Activated CD4-positive, alpha-beta T cell treated with anti-CD3 and anti-CD28 coated beads, Interleukin-2, amount 10 ng/mL, durations not matched to agents 7 days and 5 days (primary cell): ENCODE data around the gene DPYSL5. TPM values are rescaled to one million over a fixed set of nuclear protein-coding genes. Genes with fewer than 3 reads are reported as not detected.
A peak's percentile ranks its signal among the peaks of the same experiment; 100 is the strongest.

ENCODE experiments used
- CTCF ChIA-PET: fragments of 350-600 bp; sonication (Branson Sonifier 250); formaldehyde crosslinking; loops from one replicate; lab custom pipeline; 2021; ENCODE audit warnings: antibody characterized with exemption; lab: Charles Lee
- POLR2A ChIA-PET: fragments of 350-600 bp; sonication (Branson Sonifier 250); formaldehyde crosslinking; loops from one replicate; lab custom pipeline; 2021; ENCODE audit warnings: antibody characterized with exemption; lab: Charles Lee
- DNase-seq: peaks from one replicate; pipeline ENCODE4 v3.0.0-alpha.2; 2020
- H3K27ac Mint-ChIP-seq: one replicate; pipeline ENCODE4 v1.8.0; 2021; ENCODE audit warnings: mild to moderate bottlenecking, moderate library complexity, mixed read lengths
- H3K27me3 Mint-ChIP-seq: one replicate; pipeline ENCODE4 v1.8.0; 2021; ENCODE audit warnings: mixed read lengths
- H3K36me3 Mint-ChIP-seq: one replicate; pipeline ENCODE4 v1.8.0; 2021; ENCODE audit warnings: low read depth, mixed read lengths
- H3K4me1 Mint-ChIP-seq: one replicate; pipeline ENCODE4 v1.8.0; 2021; ENCODE audit warnings: mixed read lengths
- H3K4me3 Mint-ChIP-seq: one replicate; pipeline ENCODE4 v1.8.0; 2021; ENCODE audit warnings: mild to moderate bottlenecking, moderate library complexity, mixed read lengths
- H3K9me3 Mint-ChIP-seq: one replicate; pipeline ENCODE4 v1.8.0; 2021; ENCODE audit warnings: mixed read lengths
- total RNA-seq, 2 experiments: library from RNA; stranded (reverse); gene quantifications; one replicate each; pipeline ENCODE4 v1.2.3, GENCODE V29; 2021

Gene DPYSL5
- total RNA-seq, 2 experiments from 2014 or later = not detected

DNA sequence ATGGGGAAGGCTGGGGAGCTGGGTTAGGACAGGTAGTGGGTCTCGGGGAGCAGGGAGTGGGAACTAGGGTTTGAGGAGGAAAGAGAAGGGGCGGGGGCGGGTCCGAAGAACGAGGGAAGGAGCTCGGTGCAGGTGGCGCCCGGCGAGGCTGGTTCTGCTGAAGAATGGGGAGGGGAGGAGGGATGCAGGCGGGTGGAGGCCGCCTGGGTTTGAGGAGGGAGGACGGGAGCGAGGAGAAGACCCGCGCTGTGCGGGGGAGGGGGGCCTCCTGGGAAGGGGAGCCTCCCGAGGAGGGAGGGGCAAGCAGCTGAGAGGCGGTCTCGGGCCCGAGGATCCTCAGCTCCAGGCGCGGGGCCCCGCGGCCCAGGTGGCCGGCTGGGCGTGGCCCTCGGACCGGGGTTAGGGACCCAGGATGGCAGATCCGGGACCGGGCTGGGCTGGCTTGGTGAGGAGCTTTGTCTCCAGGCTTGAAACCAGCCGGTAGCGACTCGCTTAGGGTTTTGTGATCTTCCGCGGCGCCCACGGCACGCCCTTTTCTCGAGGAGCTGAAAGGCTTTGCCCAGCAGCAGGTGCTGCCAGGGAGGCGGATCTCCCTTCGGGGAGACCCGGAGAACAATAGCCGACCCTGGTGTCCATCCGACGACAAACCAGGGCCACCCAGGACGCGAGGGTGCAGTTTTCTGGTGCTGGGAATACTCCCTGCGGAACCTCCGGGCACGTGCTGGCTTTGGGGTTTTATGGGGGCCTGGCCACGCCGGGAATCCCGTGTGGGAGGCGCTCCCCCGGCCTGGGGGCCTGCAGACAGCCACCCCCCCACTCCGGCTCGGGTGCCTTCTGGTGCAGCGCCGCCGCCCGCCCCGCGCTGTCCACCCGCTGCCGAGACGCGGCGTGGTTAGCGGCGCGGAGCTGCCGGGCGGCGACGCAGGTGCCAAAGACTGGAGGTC lies 1.4 kb downstream of the DPYSL5 start:
- Mint-ChIP-seq H3K4me3 (peak overlapping the region; percentile 40), H3K4me1 (peaks cover 12% of the 10 kb centered on the region), H3K36me3 (no peaks in the 10 kb centered on the region), H3K27ac (no peak overlapping the region), H3K9me3 (no peaks in the 10 kb centered on the region), H3K27me3 (peaks cover 64% of the 10 kb centered on the region)
- ChIA-PET CTCF (interaction anchor here (0.6 to 1.1 kb wide), 4 partner anchors 39 to 833 kb away, joined by 3 read pairs; partner anchors contain the start of gene SLC30A3), POLR2A (no interaction called here)
- DNase-seq = no peak

- no peak for DNase-seq
- Mint-ChIP-seq H3K36me3 (no peaks in the 10 kb centered on the region), H3K4me1 (peaks cover 12% of the 10 kb centered on the region), H3K27ac (no peak overlapping the region), H3K4me3 (peak overlapping the region; percentile 16), H3K27me3 (peaks cover 61% of the 10 kb centered on the region), H3K9me3 (no peaks in the 10 kb centered on the region)
- ChIA-PET CTCF (interaction anchor here (0.6 kb wide), 1 partner anchor 833 kb away, joined by 3 read pairs; no protein-coding TSS in a partner anchor), POLR2A (no interaction called here)
These were observed 2.1 kb downstream of the DPYSL5 start for GRCh38 chr2:26850000-26850431.

GRCh38 chr2:26850505-26850904 lies 2.6 kb downstream of the DPYSL5 start:
- no peak overlapping the region for H3K27ac Mint-ChIP-seq
- H3K27me3 Mint-ChIP-seq = peaks cover 61% of the 10 kb centered on the region
- ChIA-PET CTCF (no interaction called here), POLR2A (no interaction called here)
- no peaks in the 10 kb centered on the region for H3K36me3 Mint-ChIP-seq
- H3K4me1 Mint-ChIP-seq = peaks cover 12% of the 10 kb centered on the region
- no peak for DNase-seq
- no peak overlapping the region for H3K4me3 Mint-ChIP-seq
- no peaks in the 10 kb centered on the region for H3K9me3 Mint-ChIP-seq

DNA sequence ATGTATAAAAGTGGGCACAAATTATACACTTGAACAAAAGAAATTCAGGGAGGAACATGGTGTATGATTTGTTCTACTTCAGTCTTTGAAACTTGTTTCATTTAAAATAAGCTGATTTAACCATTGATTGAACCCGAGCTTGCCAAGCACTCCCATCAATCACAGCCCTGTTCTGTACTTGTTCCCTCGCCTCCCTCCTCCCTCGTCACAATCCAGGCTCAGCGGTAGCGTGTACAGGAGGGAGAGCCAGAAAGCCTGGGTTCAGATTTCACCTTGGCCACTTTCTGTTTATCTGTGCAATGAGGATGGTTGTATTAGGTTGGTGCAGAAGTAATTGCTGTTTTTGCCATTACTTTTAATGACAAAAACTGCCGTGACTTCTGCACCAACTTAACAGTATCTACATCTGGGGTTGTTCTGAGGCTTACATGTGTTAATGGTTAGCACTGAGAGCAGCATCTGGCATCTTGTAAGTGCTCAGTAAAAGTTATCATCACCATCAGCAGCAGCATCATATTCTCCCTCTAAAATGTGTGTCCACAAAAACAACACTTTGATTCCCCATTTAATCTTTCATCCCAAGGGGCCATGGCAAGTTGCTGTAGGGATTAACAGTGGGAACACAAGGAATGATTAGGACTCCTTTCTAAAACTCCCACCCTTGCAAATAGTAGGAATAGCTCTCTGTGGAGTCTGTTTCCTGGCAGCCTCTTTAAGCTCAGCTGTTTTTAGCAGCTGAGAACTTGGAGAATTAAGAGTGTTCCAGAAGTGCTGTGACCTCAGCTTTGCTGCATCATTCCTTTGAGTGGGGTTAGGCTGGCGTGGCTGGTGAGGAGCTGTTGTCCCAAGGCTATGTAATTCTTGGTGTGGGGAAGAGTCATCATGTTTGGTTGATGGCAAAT lies 4.7 kb downstream of the DPYSL5 start:
- no peak overlapping the region for H3K4me3 Mint-ChIP-seq
- H3K27ac Mint-ChIP-seq = no peak overlapping the region
- CTCF ChIA-PET = no interaction called here
- H3K9me3 Mint-ChIP-seq = no peaks in the 10 kb centered on the region
- POLR2A ChIA-PET = no interaction called here
- H3K36me3 Mint-ChIP-seq = no peaks in the 10 kb centered on the region
- H3K4me1 Mint-ChIP-seq = peaks cover 4% of the 10 kb centered on the region
- H3K27me3 Mint-ChIP-seq = peaks cover 52% of the 10 kb centered on the region
- no peak for DNase-seq

- H3K36me3 Mint-ChIP-seq = no peaks in the 10 kb centered on the region
- no peak for DNase-seq
- no peaks in the 10 kb centered on the region for H3K9me3 Mint-ChIP-seq
- ChIA-PET CTCF (no interaction called here), POLR2A (no interaction called here)
- no peak overlapping the region for H3K4me3 Mint-ChIP-seq
- H3K27ac Mint-ChIP-seq = no peak overlapping the region
- peaks cover 53% of the 10 kb centered on the region for H3K27me3 Mint-ChIP-seq
- H3K4me1 Mint-ChIP-seq = peaks cover 4% of the 10 kb centered on the region
These were observed 5.8 kb downstream of the DPYSL5 start for GRCh38 chr2:26853751-26854150.

- peaks cover 49% of the 10 kb centered on the region for H3K27me3 Mint-ChIP-seq
- H3K4me3 Mint-ChIP-seq = no peak overlapping the region
- ChIA-PET POLR2A (no interaction called here), CTCF (interaction anchor here (1.1 kb wide), 1 partner anchor 8 kb away, joined by 3 read pairs; no protein-coding TSS in a partner anchor)
- DNase-seq = no peak
- no peak overlapping the region for H3K27ac Mint-ChIP-seq
- H3K4me1 Mint-ChIP-seq = no peaks in the 10 kb centered on the region
- H3K36me3 Mint-ChIP-seq = no peaks in the 10 kb centered on the region
- no peaks in the 10 kb centered on the region for H3K9me3 Mint-ChIP-seq
These were observed 6.4 kb downstream of the DPYSL5 start for GRCh38 chr2:26854283-26854827.

DNA sequence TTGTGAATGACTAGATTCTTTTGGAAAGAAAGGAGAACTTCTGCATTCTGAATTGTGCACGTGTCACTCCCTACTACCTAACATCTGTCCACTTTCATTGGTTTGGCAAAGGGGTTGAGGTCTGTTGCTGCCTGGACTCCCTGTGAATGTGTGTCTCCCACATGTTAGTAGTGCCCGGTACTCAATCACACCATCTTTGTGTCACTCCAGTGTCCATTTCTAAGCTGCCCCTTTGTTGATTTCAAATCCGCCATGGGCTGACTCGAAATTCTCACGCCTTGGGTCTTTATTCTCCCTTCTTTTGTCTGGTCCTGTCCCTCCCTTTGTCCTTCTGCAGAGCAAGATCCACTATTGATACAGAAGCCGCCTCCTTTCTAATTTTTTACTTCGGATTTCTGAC lies 7.5 kb downstream of the DPYSL5 start:
- H3K4me1 Mint-ChIP-seq = no peaks in the 10 kb centered on the region
- POLR2A ChIA-PET = no interaction called here
- no peaks in the 10 kb centered on the region for H3K9me3 Mint-ChIP-seq
- peaks cover 51% of the 10 kb centered on the region for H3K27me3 Mint-ChIP-seq
- H3K27ac Mint-ChIP-seq = no peak overlapping the region
- no peaks in the 10 kb centered on the region for H3K36me3 Mint-ChIP-seq
- CTCF ChIA-PET = interaction anchor here (1.1 kb wide), 1 partner anchor 9 kb away, joined by 3 read pairs; no protein-coding TSS in a partner anchor
- no peak for DNase-seq
- H3K4me3 Mint-ChIP-seq = no peak overlapping the region

GRCh38 chr2:26859622-26860021 lies 11.7 kb downstream of the DPYSL5 start:
- Mint-ChIP-seq H3K27ac (no peak overlapping the region), H3K36me3 (no peaks in the 10 kb centered on the region), H3K9me3 (no peaks in the 10 kb centered on the region), H3K4me3 (no peak overlapping the region), H3K27me3 (peaks cover 43% of the 10 kb centered on the region), H3K4me1 (no peaks in the 10 kb centered on the region)
- no peak for DNase-seq
- ChIA-PET CTCF (no interaction called here), POLR2A (no interaction called here)

GRCh38 chr2:26860211-26860850 lies 12.4 kb downstream of the DPYSL5 start:
- Mint-ChIP-seq H3K4me1 (no peaks in the 10 kb centered on the region), H3K27me3 (peaks cover 41% of the 10 kb centered on the region), H3K36me3 (no peaks in the 10 kb centered on the region), H3K4me3 (no peak overlapping the region), H3K27ac (no peak overlapping the region), H3K9me3 (no peaks in the 10 kb centered on the region)
- DNase-seq = no peak
- ChIA-PET POLR2A (no interaction called here), CTCF (no interaction called here)

GRCh38 chr2:26861610-26862224 lies 13.8 kb downstream of the DPYSL5 start:
- Mint-ChIP-seq H3K4me1 (no peaks in the 10 kb centered on the region), H3K27me3 (peaks cover 32% of the 10 kb centered on the region), H3K9me3 (no peaks in the 10 kb centered on the region), H3K4me3 (no peak overlapping the region), H3K36me3 (no peaks in the 10 kb centered on the region), H3K27ac (no peak overlapping the region)
- no peak for DNase-seq
- CTCF ChIA-PET = no interaction called here
- POLR2A ChIA-PET = no interaction called here

- CTCF ChIA-PET = no interaction called here
- H3K4me3 Mint-ChIP-seq = no peak overlapping the region
- H3K36me3 Mint-ChIP-seq = no peaks in the 10 kb centered on the region
- no peak for DNase-seq
- no peaks in the 10 kb centered on the region for H3K4me1 Mint-ChIP-seq
- peaks cover 32% of the 10 kb centered on the region for H3K27me3 Mint-ChIP-seq
- no peaks in the 10 kb centered on the region for H3K9me3 Mint-ChIP-seq
- POLR2A ChIA-PET = no interaction called here
- no peak overlapping the region for H3K27ac Mint-ChIP-seq
These were observed 16.3 kb downstream of the DPYSL5 start for GRCh38 chr2:26864226-26864625.

- CTCF ChIA-PET = no interaction called here
- no peak for DNase-seq
These were observed 16.7 kb downstream of the DPYSL5 start for GRCh38 chr2:26864646-26865045.

More at GRCh38 chr2:26864646-26865045, 16.7 kb downstream of the DPYSL5 start:
- POLR2A ChIA-PET = no interaction called here
- Mint-ChIP-seq H3K4me3 (no peak overlapping the region), H3K36me3 (no peaks in the 10 kb centered on the region), H3K27ac (no peak overlapping the region), H3K9me3 (no peaks in the 10 kb centered on the region), H3K27me3 (peaks cover 30% of the 10 kb centered on the region), H3K4me1 (no peaks in the 10 kb centered on the region)
